D721Med (cell line): ENCODE measurements around the gene VPS37B.
A peak's percentile ranks its signal among the peaks of the same experiment; 100 is the strongest.

Experiments
- DNase-seq: peaks from one replicate; pipeline ENCODE4 v3.0.0; 2011; ENCODE audit warnings: low spot score; ENCODE audit not compliant: insufficient read length
- FAIRE-seq: peaks from 2 replicates; lab custom pipeline; 2011; peaks lifted over from hg19 to GRCh38; lab: Jason Lieb, UNC
- TF ChIP-seq, protein P1 (sequence below): IDR thresholded peaks from 2 replicates; pipeline ENCODE4 v1.5.1; 2012; ENCODE audit warnings: mild to moderate bottlenecking, control low read depth; ENCODE audit not compliant: insufficient read depth; ENCODE audit errors: missing control alignments

Gene VPS37B

GRCh38 chr12:122886851-122887818 is 8.8 kb downstream of the VPS37B start:
- TF ChIP-seq, protein P1, sequence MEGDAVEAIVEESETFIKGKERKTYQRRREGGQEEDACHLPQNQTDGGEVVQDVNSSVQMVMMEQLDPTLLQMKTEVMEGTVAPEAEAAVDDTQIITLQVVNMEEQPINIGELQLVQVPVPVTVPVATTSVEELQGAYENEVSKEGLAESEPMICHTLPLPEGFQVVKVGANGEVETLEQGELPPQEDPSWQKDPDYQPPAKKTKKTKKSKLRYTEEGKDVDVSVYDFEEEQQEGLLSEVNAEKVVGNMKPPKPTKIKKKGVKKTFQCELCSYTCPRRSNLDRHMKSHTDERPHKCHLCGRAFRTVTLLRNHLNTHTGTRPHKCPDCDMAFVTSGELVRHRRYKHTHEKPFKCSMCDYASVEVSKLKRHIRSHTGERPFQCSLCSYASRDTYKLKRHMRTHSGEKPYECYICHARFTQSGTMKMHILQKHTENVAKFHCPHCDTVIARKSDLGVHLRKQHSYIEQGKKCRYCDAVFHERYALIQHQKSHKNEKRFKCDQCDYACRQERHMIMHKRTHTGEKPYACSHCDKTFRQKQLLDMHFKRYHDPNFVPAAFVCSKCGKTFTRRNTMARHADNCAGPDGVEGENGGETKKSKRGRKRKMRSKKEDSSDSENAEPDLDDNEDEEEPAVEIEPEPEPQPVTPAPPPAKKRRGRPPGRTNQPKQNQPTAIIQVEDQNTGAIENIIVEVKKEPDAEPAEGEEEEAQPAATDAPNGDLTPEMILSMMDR, result no peak
- no peak for DNase-seq
- FAIRE-seq, result peak; percentile 88

DNA sequence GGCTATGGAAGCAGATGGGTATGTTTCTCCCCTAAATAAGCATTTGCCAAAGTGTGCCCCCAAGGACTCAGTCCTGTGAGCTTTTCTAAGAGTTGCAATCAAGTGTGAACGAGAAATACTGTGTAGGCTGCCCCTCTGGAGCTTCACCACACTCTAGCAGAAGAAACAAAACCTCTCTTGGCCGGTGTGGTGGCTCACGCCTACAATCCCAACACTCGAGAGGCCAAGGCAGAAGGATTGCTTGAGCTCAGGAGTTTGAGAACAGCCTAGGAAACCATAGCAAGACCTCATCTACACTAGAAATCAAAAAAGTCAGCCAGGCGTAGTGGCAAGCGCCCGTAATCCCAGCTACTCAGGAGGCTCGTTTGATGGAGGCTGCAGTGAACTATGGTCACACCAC is 9.8 kb downstream of the VPS37B start:
- TF ChIP-seq, protein P1, result no peak
- FAIRE-seq, result no peak
- no peak for DNase-seq

GRCh38 chr12:122884860-122885259 is 11.1 kb downstream of the VPS37B start:
- no peak for DNase-seq
- no peak for FAIRE-seq
- TF ChIP-seq, protein P1, result no peak

DNA sequence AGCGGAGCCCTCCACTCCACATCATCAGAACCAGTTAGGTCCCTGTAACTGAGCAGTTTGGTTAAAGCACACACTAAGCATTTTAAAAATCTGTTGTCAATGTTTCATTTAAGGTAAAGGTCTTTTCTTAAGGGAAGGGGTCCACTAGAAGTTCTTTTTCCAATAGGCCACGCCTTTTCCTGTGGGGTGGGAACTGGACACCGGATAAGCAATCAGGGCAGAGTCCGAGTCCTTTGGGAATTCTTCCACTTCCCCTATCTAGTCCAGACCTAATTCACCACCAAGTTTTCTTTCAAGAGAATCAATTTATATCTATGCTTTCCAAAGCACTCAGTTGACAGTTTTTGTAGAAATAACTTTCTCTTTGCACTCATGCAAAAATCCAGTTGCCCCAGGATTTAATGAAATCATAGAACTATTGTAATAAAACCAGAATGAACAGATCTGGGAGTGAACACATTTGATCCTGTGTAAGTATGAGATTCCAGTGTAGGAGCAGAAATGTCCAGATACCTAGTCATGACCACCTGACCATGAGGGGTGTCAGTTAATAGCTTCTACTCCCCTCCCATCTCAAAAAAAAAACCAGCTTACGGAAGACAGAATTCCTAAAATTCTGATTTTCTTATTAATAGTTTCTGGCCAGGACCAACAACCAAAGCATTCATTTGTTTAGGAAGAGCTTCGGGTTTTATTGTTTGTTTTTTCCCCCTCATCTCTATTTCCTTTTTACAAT is 11.7 kb downstream of the VPS37B start:
- FAIRE-seq, result no peak

GRCh38 chr12:122882908-122883558 is 12.9 kb downstream of the VPS37B start:
- no peak for DNase-seq
- no peak for FAIRE-seq
- TF ChIP-seq, protein P1, result no peak

More for the DNA sequence above, 11.7 kb downstream of the VPS37B start:
- no peak for DNase-seq
- TF ChIP-seq, protein P1, result no peak

DNA sequence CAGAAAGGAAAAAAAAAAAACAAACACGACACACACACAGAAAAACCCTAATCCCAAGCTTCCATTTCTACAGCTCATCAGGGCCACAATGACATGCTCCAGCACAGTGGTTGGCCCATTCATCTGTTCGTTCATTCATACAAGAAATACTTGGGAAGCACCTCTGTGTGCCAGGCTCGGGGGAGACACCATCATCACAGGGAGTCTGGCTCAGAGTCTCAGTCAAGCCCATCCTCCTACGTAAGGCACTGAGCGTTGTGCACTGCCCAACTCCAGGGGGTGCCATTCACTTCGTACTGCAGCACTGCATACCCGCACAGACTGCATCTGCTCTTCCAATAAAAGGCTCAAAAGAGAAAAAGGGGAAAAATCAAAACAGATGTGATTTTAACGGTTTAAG is 15.3 kb downstream of the VPS37B start:
- DNase-seq (no peak), FAIRE-seq (no peak)
- TF ChIP-seq, protein P1, result peak; percentile 71
